ENCODE results near the gene DISC1. TPM values are rescaled to one million over a fixed set of nuclear protein-coding genes. Genes with fewer than 3 reads are reported as not detected.

The DISC1 gene
- total RNA-seq, 2 experiments from 2014 or later: 12.6 to 14.7 TPM

DNA sequence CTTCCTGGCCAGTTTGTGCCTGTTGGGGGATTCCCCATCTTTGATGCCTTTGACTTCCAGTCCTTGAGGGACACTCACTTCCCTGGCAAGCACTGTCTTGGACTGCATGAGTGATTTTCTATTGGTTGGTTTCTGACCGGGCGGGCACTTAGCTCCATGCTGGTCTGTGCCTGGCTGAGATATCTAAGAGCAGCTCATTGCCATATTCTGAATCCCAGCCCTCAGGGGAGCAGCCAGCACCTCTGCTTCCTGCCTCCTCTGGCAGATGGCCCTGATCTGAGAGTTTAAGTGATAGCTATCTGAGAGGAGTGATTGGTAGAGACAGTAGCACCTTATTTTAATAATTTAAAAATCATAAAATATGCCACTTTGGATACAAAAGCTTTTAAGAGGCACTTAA is 52.5 kb downstream of the DISC1 start:
- ATAC-seq (no peak), DNase-seq (no peak)
- Mint-ChIP-seq H3K27ac (no peak overlapping the region), H3K27me3 (ENCODE audit: low read depth) (no peaks in the 10 kb centered on the region), H3K36me3 (ENCODE audit: low read depth) (no peaks in the 10 kb centered on the region), H3K9me3 (ENCODE audit: insufficient read depth) (no peaks in the 10 kb centered on the region), H3K4me3 (no peak overlapping the region), H3K4me1 (ENCODE audit: low read depth) (peaks cover 13% of the 10 kb centered on the region)
- ChIA-PET POLR2A (no interaction called here), CTCF (no interaction called here)

DNA sequence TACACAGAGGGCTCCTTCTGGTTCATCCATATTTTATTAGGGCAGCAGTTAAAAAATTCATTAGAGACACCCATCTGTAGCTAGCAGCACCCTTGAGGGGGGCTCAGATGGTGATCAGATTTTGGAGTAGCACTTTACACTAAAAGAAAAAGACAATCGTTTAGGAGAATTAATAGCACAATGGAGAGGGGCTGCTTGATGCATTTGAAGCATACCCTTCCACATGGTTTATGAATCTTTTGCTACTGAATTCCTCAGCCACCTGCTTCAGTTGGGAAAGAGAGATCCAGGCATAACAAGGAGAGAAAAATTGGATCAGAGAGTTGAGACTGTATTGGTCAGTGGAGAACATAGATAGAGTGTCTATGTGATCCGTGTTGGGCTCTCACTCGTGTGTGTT is 54.4 kb downstream of the DISC1 start:
- POLR2A ChIA-PET: no interaction called here
- ATAC-seq: no peak

DNA sequence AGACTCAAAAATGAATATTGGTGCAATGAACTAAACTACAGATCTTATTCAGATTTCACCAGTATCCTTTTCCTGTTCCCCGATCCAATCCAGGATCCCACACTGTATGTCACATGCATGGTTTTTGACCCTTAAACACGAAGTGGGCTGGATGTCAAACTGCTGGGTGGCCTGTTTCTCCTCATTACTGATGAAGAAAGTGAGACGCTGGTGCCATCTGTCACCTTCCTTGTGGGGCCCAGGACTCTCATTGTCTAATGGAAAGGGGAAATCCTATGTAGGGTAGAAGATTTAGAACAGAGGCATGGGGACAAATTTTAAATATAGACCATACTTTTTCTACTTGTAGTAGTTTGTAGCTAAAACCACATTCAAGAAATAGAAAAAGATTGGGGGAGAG is 56.2 kb downstream of the DISC1 start:
- no peak for DNase-seq
- POLR2A ChIA-PET: no interaction called here
- CTCF ChIA-PET: no interaction called here
- Mint-ChIP-seq H3K4me1 (ENCODE audit: low read depth) (no peaks in the 10 kb centered on the region), H3K9me3 (ENCODE audit: insufficient read depth) (peaks cover 19% of the 10 kb centered on the region), H3K27me3 (ENCODE audit: low read depth) (no peaks in the 10 kb centered on the region), H3K36me3 (ENCODE audit: low read depth) (peaks cover 12% of the 10 kb centered on the region), H3K27ac (no peak overlapping the region), H3K4me3 (no peak overlapping the region)
- no peak for ATAC-seq

More for the DNA sequence above, 54.4 kb downstream of the DISC1 start:
- H3K27ac Mint-ChIP-seq: no peak overlapping the region
- no peaks in the 10 kb centered on the region for H3K4me1 Mint-ChIP-seq (ENCODE audit: low read depth)
- CTCF ChIA-PET: interaction anchor here (1.1 kb wide), 1 partner anchor 12 kb away, joined by 3 read pairs; no protein-coding TSS in a partner anchor
- H3K36me3 Mint-ChIP-seq (ENCODE audit: low read depth): peaks cover 7% of the 10 kb centered on the region
- H3K4me3 Mint-ChIP-seq: no peak overlapping the region
- no peaks in the 10 kb centered on the region for H3K27me3 Mint-ChIP-seq (ENCODE audit: low read depth)
- H3K9me3 Mint-ChIP-seq (ENCODE audit: insufficient read depth): peaks cover 13% of the 10 kb centered on the region
- DNase-seq: no peak

DNA sequence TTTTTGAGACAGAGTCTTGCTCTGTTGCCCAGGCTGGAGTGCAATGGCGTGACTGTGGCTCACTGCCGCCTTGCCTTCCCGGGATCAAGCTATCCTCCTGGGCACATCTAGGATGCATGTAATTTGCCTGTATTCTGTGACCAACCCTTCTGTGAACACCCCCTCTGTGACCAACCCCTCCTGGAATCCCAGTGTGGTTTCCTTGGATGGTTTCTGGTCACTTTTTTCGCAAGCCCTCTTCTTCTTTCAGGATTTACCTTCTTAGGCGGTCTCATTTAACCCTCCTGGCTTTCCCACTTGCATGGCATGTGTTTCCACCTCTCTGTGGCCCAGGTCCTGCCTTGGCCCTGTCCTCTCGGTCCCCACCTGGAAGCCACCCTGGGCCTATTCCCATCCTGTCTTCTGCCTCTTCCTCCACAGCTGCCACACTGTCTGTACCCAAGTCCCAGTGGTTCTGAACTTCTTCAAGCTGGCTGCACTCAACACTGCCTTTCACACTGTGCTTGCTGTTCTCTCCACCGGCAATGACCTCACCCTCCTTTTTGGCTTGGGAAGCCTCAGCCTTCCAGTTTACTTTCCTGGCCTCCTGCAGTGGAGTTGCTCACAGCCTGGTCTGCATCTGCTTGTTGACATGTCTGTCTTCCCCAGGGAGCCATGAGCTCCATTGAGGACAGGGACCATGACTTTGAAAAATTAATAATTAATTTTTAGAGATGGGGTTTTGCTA is 57.0 kb downstream of the DISC1 start:
- no peak for ATAC-seq
- Mint-ChIP-seq H3K27me3 (ENCODE audit: low read depth) (no peaks in the 10 kb centered on the region), H3K9me3 (ENCODE audit: insufficient read depth) (peaks cover 20% of the 10 kb centered on the region), H3K4me3 (no peak overlapping the region), H3K4me1 (ENCODE audit: low read depth) (no peaks in the 10 kb centered on the region), H3K36me3 (ENCODE audit: low read depth) (peaks cover 15% of the 10 kb centered on the region), H3K27ac (no peak overlapping the region)
- CTCF ChIA-PET: no interaction called here
- POLR2A ChIA-PET: no interaction called here
- no peak for DNase-seq

DNA sequence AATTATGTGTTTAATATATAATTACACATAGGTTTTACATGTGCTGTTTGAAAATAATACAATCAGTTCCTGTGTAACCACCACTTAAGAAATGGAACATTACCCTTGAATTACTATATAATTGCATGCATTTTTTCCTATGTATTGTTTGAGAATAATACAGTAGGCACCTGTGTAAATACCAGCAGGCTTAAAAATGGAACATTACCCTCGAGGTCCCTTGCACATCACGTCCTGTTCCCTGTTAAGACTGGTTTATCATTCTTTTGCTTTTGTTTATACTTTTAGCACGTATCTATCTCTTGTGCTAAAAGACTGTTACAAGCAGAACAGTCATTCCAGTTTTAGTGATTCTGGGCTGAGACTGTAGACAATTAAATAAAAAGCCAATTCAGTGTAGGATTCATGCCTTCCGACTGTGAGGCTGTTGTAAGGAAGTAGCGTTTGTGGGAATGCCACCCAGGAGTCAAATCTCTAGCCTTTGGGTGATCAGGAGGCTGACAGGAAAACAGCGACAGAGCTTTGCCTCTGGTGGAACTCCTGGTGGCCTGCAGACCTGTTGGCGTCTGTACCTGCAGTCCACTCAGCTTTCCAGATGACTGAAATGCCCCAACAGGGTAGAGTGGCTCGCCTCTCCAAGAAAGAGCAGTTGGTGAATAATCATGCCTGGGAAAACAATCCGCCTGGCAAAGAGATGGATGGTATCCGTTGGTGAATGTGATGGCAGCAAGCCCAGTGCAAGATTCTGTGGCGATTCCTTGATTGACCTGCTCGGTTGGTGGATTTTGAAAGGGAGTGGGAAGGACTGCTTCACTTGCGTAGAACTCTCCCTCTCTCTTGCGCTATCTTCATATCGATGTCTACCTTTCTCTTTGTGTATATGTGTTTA is 58.0 kb downstream of the DISC1 start:
- DNase-seq (no peak), ATAC-seq (no peak)
- no peaks in the 10 kb centered on the region for H3K4me1 Mint-ChIP-seq (ENCODE audit: low read depth)
- H3K27me3 Mint-ChIP-seq (ENCODE audit: low read depth): no peaks in the 10 kb centered on the region
- no peak overlapping the region for H3K27ac Mint-ChIP-seq
- H3K4me3 Mint-ChIP-seq: no peak overlapping the region
- peaks cover 15% of the 10 kb centered on the region for H3K36me3 Mint-ChIP-seq (ENCODE audit: low read depth)
- POLR2A ChIA-PET: no interaction called here
- H3K9me3 Mint-ChIP-seq (ENCODE audit: insufficient read depth): peaks cover 23% of the 10 kb centered on the region
- CTCF ChIA-PET: no interaction called here

DNA sequence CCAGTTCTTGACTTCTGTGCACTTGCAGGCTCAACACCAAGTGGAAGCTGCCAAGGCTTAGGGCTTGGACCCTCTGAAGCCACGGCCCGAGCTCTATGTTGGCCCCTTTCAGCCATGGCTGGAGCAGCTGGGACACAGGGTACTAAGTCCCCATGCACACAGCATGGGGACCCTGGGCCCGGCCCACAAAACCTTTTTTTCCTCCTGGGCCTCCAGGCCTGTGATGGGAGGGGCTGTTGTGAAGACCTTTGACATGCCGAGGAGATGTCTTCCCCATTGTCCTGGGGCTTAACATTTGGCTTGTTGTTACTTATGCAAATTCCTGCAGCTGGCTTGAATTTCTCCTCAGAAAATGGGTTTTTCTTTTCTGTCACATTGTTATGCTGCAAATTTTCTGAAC is 59.8 kb downstream of the DISC1 start:
- no peak for DNase-seq
- H3K9me3 Mint-ChIP-seq (ENCODE audit: insufficient read depth): peaks cover 23% of the 10 kb centered on the region
- peaks cover 15% of the 10 kb centered on the region for H3K36me3 Mint-ChIP-seq (ENCODE audit: low read depth)
- no peaks in the 10 kb centered on the region for H3K27me3 Mint-ChIP-seq (ENCODE audit: low read depth)
- H3K4me3 Mint-ChIP-seq: no peak overlapping the region
- CTCF ChIA-PET: no interaction called here
- no peak for ATAC-seq
- no peak overlapping the region for H3K27ac Mint-ChIP-seq
- POLR2A ChIA-PET: interaction anchor here (0.6 kb wide), 1 partner anchor 113 kb away, joined by 3 read pairs; no protein-coding TSS in a partner anchor
- peaks cover 3% of the 10 kb centered on the region for H3K4me1 Mint-ChIP-seq (ENCODE audit: low read depth)

DNA sequence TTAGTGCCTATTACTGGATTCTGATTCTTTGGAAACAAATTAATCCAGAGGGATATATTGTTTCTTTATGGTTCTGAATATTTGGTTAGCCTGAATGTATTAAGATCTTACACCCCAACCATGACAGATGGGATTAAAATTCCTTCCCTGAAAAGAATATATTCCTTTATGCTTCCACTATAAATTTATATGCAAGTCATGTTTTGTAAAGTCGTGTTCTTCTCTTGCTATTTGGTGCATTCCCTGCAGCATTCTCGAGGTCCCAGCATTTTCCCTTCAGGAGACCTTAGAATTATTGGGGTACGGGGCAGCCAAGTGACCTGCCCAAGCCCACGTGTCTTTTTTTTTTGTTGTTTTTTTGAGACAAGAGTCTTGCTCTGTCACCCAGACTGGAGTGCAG is 62.4 kb downstream of the DISC1 start:
- ATAC-seq (no peak), DNase-seq (no peak)
- Mint-ChIP-seq H3K36me3 (ENCODE audit: low read depth) (peaks cover 15% of the 10 kb centered on the region), H3K27me3 (ENCODE audit: low read depth) (no peaks in the 10 kb centered on the region), H3K27ac (no peak overlapping the region), H3K4me1 (ENCODE audit: low read depth) (peaks cover 3% of the 10 kb centered on the region), H3K4me3 (no peak overlapping the region), H3K9me3 (ENCODE audit: insufficient read depth) (peaks cover 23% of the 10 kb centered on the region)
- ChIA-PET CTCF (no interaction called here), POLR2A (no interaction called here)

DNA sequence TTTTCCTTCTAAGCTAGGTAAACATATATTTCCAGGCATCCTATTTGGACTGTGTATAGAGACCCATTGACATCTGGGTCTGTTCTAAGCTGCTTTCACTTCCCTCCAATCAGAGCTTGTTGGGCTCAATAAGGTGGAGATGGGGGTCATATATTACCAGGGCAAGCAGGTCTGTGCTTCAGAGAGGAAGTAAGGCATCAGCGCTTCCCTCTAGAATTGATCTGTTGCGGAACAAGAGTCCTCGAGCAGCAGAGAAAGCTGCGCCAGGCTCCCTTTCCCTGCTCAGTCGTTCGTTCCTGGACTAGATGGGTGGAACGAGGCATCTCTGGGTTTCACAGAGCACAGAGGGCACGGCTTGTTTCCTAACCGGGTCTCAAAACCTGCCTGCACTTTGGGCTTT is 63.5 kb downstream of the DISC1 start:
- Mint-ChIP-seq H3K27me3 (ENCODE audit: low read depth) (no peaks in the 10 kb centered on the region), H3K4me3 (no peak overlapping the region), H3K27ac (no peak overlapping the region), H3K36me3 (ENCODE audit: low read depth) (peaks cover 12% of the 10 kb centered on the region), H3K4me1 (ENCODE audit: low read depth) (peaks cover 9% of the 10 kb centered on the region), H3K9me3 (ENCODE audit: insufficient read depth) (peaks cover 16% of the 10 kb centered on the region)
- DNase-seq (no peak), ATAC-seq (no peak)
- ChIA-PET POLR2A (no interaction called here), CTCF (no interaction called here)

DNA sequence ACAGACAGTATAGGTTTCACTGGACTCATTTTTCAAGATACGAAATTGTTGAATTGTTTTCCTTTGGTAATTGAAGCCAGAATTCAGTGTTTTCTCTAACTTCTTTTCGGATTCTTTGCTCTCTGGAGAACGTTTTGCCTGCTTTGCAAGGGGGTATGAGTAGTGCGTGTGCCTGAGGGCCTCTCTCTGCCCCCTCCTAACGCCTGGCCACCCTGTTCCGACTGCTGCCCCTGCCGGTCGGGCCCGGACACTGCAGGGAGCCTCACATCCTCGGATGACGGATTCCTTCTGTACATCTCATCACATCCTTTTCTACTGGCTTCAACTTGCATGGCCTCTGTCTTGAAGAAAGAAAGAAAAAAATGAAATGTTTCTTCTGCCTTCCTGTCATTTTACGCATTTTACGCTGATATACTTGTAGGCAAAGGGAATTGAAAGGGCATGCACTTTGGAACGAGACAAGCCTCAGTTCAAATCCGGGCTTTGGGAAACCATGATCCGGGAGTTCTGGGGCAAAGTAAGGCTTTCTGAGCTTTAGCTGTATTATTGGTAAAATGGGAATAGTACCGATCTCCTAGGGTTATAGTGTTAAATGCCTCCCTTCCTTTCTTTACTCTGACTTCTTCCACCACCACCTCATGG is 65.1 kb downstream of the DISC1 start:
- Mint-ChIP-seq H3K36me3 (ENCODE audit: low read depth) (peaks cover 7% of the 10 kb centered on the region), H3K9me3 (ENCODE audit: insufficient read depth) (peaks cover 8% of the 10 kb centered on the region), H3K4me1 (ENCODE audit: low read depth) (peaks cover 10% of the 10 kb centered on the region), H3K27me3 (ENCODE audit: low read depth) (no peaks in the 10 kb centered on the region), H3K4me3 (no peak overlapping the region), H3K27ac (no peak overlapping the region)
- DNase-seq: no peak
- ChIA-PET CTCF (no interaction called here), POLR2A (no interaction called here)
- no peak for ATAC-seq

DNA sequence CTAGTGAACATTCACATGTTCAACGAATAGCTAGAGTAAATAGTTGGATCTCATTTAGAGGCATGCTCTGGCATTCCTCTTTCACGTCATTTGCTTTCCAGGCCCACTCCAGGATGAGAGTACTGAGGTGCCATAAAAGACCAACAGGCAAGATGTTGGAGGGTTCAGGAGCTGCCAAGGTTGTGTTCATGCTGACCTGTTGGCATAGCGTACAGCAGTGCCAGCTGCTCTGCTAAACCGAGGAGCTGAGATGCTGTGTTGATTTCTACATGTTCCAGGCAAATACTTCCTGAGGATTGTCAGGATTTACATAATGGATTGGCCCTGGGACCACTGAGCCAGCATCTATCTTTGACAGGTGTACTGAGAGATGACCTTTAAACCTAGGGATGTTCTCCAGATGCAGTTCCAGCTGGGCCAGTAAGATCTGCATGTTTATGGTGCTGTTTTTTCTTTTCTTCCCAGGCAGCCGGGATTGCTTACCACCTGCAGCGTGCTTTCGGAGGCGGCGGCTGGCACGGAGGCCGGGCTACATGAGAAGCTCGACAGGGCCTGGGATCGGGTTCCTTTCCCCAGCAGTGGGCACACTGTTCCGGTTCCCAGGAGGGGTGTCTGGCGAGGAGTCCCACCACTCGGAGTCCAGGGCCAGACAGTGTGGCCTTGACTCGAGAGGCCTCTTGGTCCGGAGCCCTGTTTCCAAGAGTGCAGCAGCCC is 66.9 kb downstream of the DISC1 start:
- CTCF ChIA-PET: interaction anchor here (1.6 kb wide), 1 partner anchor 13 kb away, joined by 3 read pairs; no protein-coding TSS in a partner anchor
- no peaks in the 10 kb centered on the region for H3K27me3 Mint-ChIP-seq (ENCODE audit: low read depth)
- H3K4me1 Mint-ChIP-seq (ENCODE audit: low read depth): peaks cover 10% of the 10 kb centered on the region
- POLR2A ChIA-PET: no interaction called here
- DNase-seq (no peak), ATAC-seq (no peak)
- no peak overlapping the region for H3K4me3 Mint-ChIP-seq
- H3K36me3 Mint-ChIP-seq (ENCODE audit: low read depth): peaks cover 2% of the 10 kb centered on the region
- peaks cover 4% of the 10 kb centered on the region for H3K9me3 Mint-ChIP-seq (ENCODE audit: insufficient read depth)
- no peak overlapping the region for H3K27ac Mint-ChIP-seq

DNA sequence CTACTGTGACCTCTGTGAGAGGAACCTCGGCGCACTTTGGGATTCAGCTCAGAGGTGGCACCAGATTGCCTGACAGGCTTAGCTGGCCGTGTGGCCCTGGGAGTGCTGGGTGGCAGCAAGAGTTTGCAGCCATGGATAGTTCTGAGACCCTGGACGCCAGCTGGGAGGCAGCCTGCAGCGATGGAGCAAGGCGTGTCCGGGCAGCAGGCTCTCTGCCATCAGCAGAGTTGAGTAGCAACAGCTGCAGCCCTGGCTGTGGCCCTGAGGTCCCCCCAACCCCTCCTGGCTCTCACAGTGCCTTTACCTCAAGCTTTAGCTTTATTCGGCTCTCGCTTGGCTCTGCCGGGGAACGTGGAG is 67.5 kb downstream of the DISC1 start:
- Mint-ChIP-seq H3K27me3 (ENCODE audit: low read depth) (no peaks in the 10 kb centered on the region), H3K4me3 (no peak overlapping the region), H3K9me3 (ENCODE audit: insufficient read depth) (no peaks in the 10 kb centered on the region), H3K27ac (no peak overlapping the region), H3K36me3 (ENCODE audit: low read depth) (peaks cover 2% of the 10 kb centered on the region), H3K4me1 (ENCODE audit: low read depth) (peaks cover 10% of the 10 kb centered on the region)
- ChIA-PET CTCF (interaction anchor here (1.6 kb wide), 1 partner anchor 13 kb away, joined by 3 read pairs; no protein-coding TSS in a partner anchor), POLR2A (no interaction called here)
- ATAC-seq: no peak
- DNase-seq: no peak

All from activated CD8-positive, alpha-beta T cell treated with anti-CD3 and anti-CD28 coated beads, Interleukin-2, amount 10 ng/mL, durations not matched to agents 7 days and 5 days (primary cell).